H1 (cell line): ENCODE measurements around the gene TIGD2. TPM values are rescaled to one million over a fixed set of nuclear protein-coding genes. Genes with fewer than 3 reads are reported as not detected.

Source experiments
- CTCF ChIA-PET: fragments of 300-600 bp; sonication (Branson Sonifier 250); formaldehyde crosslinking; loops from one replicate; lab custom pipeline; 2021; ENCODE audit not compliant: partially characterized antibody; lab: Charles Lee
- POLR2A ChIA-PET: fragments of 300-600 bp; sonication (Branson Sonifier 250); formaldehyde crosslinking; loops from one replicate; lab custom pipeline; 2021; ENCODE audit warnings: inconsistent platforms; ENCODE audit not compliant: partially characterized antibody; lab: Charles Lee
- DNase-seq, 2 experiments: peaks; one replicate each; pipeline versions ENCODE4 v3.0.0 to v3.0.0-alpha.2; 2010 to 2022; ENCODE audit warnings: low spot score in 2 of 2, low read depth in 1 of 2, mixed read lengths in 1 of 2
- FAIRE-seq: peaks from 2 replicates; lab custom pipeline; 2011; peaks lifted over from hg19 to GRCh38; lab: Jason Lieb, UNC
- H2AFZ ChIP-seq: 2 replicates; pipeline ENCODE4 v1.8.1; 2012; ENCODE audit warnings: low read length, inconsistent platforms
- H2AK5ac ChIP-seq: 2 replicates; pipeline ENCODE4 v1.6.1; 2013; ENCODE audit warnings: low read depth, low read length
- H2BK120ac ChIP-seq: replicated peaks from 2 replicates; pipeline ENCODE3; 2013; ENCODE audit warnings: low read depth, low read length, inconsistent platforms
- H2BK12ac ChIP-seq: 2 replicates; pipeline ENCODE4 v1.6.1; 2013; ENCODE audit warnings: low read depth, low read length
- H2BK15ac ChIP-seq: 2 replicates; pipeline ENCODE4 v1.6.1; 2013; ENCODE audit warnings: low read length
- H2BK20ac ChIP-seq: 2 replicates; pipeline ENCODE4 v1.6.1; 2013; ENCODE audit warnings: low read length
- H2BK5ac ChIP-seq: 2 replicates; pipeline ENCODE4 v1.6.1; 2013; ENCODE audit warnings: low read depth, low read length
- H3K14ac ChIP-seq: 2 replicates; pipeline ENCODE4 v1.6.1; 2013; ENCODE audit warnings: inconsistent platforms; ENCODE audit not compliant: insufficient read length
- H3K18ac ChIP-seq: 2 replicates; pipeline ENCODE4 v1.6.1; 2013; ENCODE audit warnings: low read length; ENCODE audit errors: extremely low read depth
- H3K23ac ChIP-seq: 2 replicates; pipeline ENCODE4 v1.6.1; 2013; ENCODE audit warnings: inconsistent platforms; ENCODE audit not compliant: insufficient read length
- H3K23me2 ChIP-seq: 2 replicates; pipeline ENCODE4 v1.6.1; 2013; ENCODE audit warnings: low read depth, low read length
- H3K27ac ChIP-seq: 2 replicates; pipeline ENCODE4 v1.6.1; 2011; ENCODE audit warnings: low read depth, low read length, inconsistent platforms
- H3K27me3 ChIP-seq, 4 experiments: replicated peaks in 1 of 4; 1 replicate in 1 of 4; 2 replicates in 3 of 4; pipeline versions ENCODE4 v1.6.1 to v1.8.1; 2011 to 2013; ENCODE audit warnings: low read length in 3 of 4, mild to moderate bottlenecking in 3 of 4, inconsistent platforms in 2 of 4, mixed read lengths in 2 of 4, moderate library complexity in 1 of 4; ENCODE audit not compliant: control insufficient read depth in 3 of 4, insufficient read depth in 3 of 4; ENCODE audit errors: extremely low read depth in 1 of 4
- H3K36me3 ChIP-seq, 4 experiments: 2 replicates each; pipeline versions ENCODE4 v1.6.1 to v1.8.1; 2011 to 2013; ENCODE audit warnings: mild to moderate bottlenecking in 4 of 4, low read length in 3 of 4, moderate library complexity in 2 of 4, control low read depth in 1 of 4, inconsistent platforms in 1 of 4; ENCODE audit not compliant: insufficient read depth in 4 of 4, control insufficient read depth in 2 of 4
- H3K4ac ChIP-seq: replicated peaks from 2 replicates; pipeline ENCODE3; 2013; ENCODE audit warnings: low read length, low read depth, mixed read lengths, inconsistent platforms; ENCODE audit not compliant: insufficient read length
- H3K4me1 ChIP-seq, 4 experiments: replicated peaks in 1 of 4; 1 replicate in 1 of 4; 2 replicates in 3 of 4; pipeline versions ENCODE4 v1.6.1 to v1.8.1; 2011 to 2013; ENCODE audit warnings: low read length in 3 of 4, inconsistent platforms in 2 of 4, mixed read lengths in 1 of 4; ENCODE audit not compliant: insufficient read depth in 4 of 4, control insufficient read depth in 3 of 4
- H3K4me2 ChIP-seq, 2 experiments: 2 replicates each; pipeline versions ENCODE4 v1.6.1 to v1.8.1; 2011 to 2013; ENCODE audit warnings: low read depth in 2 of 2, low read length in 2 of 2, control low read depth in 1 of 2, inconsistent platforms in 1 of 2, mild to moderate bottlenecking in 1 of 2; ENCODE audit not compliant: insufficient read depth in 1 of 2
- H3K4me3 ChIP-seq, 4 experiments: fragments of 200-600, 300-600 bp in 1 of 4; sonication (generic), shearing (Covaris generic), sonication (Bioruptor Twin) in 1 of 4; 2 replicates each; pipeline versions ENCODE4 v1.5.1 to v1.8.1; 2011 to 2016; ENCODE audit warnings: low read length in 4 of 4, low read depth in 3 of 4, control low read depth in 2 of 4, inconsistent platforms in 2 of 4, mild to moderate bottlenecking in 2 of 4, mixed read lengths in 1 of 4, moderate library complexity in 1 of 4; ENCODE audit not compliant: insufficient read depth in 2 of 4; ENCODE audit errors: extremely low read depth in 1 of 4
- H3K56ac ChIP-seq: replicated peaks from 2 replicates; pipeline ENCODE3; 2013; ENCODE audit warnings: low read depth, mild to moderate bottlenecking, mixed read lengths, low read length, inconsistent platforms; ENCODE audit not compliant: insufficient read length
- H3K79me1 ChIP-seq: 2 replicates; pipeline ENCODE4 v1.6.1; 2013; ENCODE audit warnings: low read depth, low read length, control low read depth
- H3K79me2 ChIP-seq, 2 experiments: 2 replicates each; pipeline versions ENCODE4 v1.6.1 to v1.8.1; 2012 to 2013; ENCODE audit warnings: low read length in 2 of 2, mild to moderate bottlenecking in 2 of 2, inconsistent platforms in 1 of 2; ENCODE audit not compliant: insufficient read depth in 2 of 2, control insufficient read depth in 1 of 2
- H3K9ac ChIP-seq, 4 experiments: replicated peaks in 1 of 4; 1 replicate in 1 of 4; 2 replicates in 3 of 4; pipeline versions ENCODE4 v1.6.1 to v1.8.1; 2011 to 2013; ENCODE audit warnings: low read depth in 3 of 4, low read length in 3 of 4, control low read depth in 2 of 4, mild to moderate bottlenecking in 2 of 4, moderate library complexity in 2 of 4, inconsistent platforms in 1 of 4; ENCODE audit errors: extremely low read depth in 1 of 4
- H3K9me3 ChIP-seq, 2 experiments: 2 replicates each; pipeline versions ENCODE4 v1.6.1 to v1.8.1; 2012 to 2013; ENCODE audit warnings: mild to moderate bottlenecking in 2 of 2, moderate library complexity in 2 of 2, control low read depth in 1 of 2, inconsistent platforms in 1 of 2, low read depth in 1 of 2, low read length in 1 of 2, mixed read lengths in 1 of 2; ENCODE audit not compliant: insufficient read depth in 2 of 2
- H4K20me1 ChIP-seq, 2 experiments: replicated peaks in 1 of 2; 2 replicates each; pipeline versions ENCODE3 to v1.8.1; 2011 to 2013; ENCODE audit warnings: inconsistent platforms in 2 of 2, low read length in 2 of 2, mild to moderate bottlenecking in 1 of 2; ENCODE audit not compliant: insufficient read depth in 2 of 2, control insufficient read depth in 1 of 2
- H4K5ac ChIP-seq: 2 replicates; pipeline ENCODE4 v1.6.1; 2013; ENCODE audit warnings: low read length, low read depth, mixed read lengths, inconsistent platforms; ENCODE audit not compliant: insufficient read length
- H4K8ac ChIP-seq: 2 replicates; pipeline ENCODE4 v1.8.0; 2013; ENCODE audit warnings: mild to moderate bottlenecking, moderate library complexity, low read length, inconsistent platforms; ENCODE audit not compliant: insufficient read depth; ENCODE audit errors: extremely low read depth
- H4K91ac ChIP-seq: replicated peaks from 2 replicates; pipeline ENCODE3; 2013; ENCODE audit warnings: low read length, mixed read lengths, inconsistent platforms; ENCODE audit not compliant: insufficient read length
- ASH2L ChIP-seq: fragments of 200-600, 300-600 bp; sonication (generic); IDR thresholded peaks from one replicate; pipeline ENCODE4 v1.7.1; 2017; ENCODE audit warnings: low read length
- CBX5 ChIP-seq: fragments of 300-800, 300-1000 bp; sonication (generic); IDR thresholded peaks from 2 replicates; pipeline ENCODE4 v1.7.1; 2016; ENCODE audit warnings: antibody characterized with exemption, low read length, low read depth
- CHD1 ChIP-seq: IDR thresholded peaks from 2 replicates; pipeline ENCODE4 v1.6.1; 2012; ENCODE audit warnings: low read depth, low read length, improper control_type of control experiment
- MAFK ChIP-seq: IDR thresholded peaks from 2 replicates; pipeline ENCODE4 v1.6.1; 2012; ENCODE audit warnings: low read depth, mild to moderate bottlenecking, improper control_type of control experiment, low read length
- NRF1 ChIP-seq: IDR thresholded peaks from 2 replicates; pipeline ENCODE4 v1.6.1; 2011; ENCODE audit warnings: mild to moderate bottlenecking, low read depth, low read length, improper control_type of control experiment
- RXRA ChIP-seq: IDR thresholded peaks from 2 replicates; pipeline ENCODE4 v1.6.1; 2011; ENCODE audit warnings: low read depth, mild to moderate bottlenecking, low read length, moderate library complexity; ENCODE audit not compliant: insufficient read depth
- SP1 ChIP-seq: IDR thresholded peaks from 2 replicates; pipeline ENCODE4 v1.6.1; 2011; ENCODE audit warnings: low read depth, low read length
- TCF12 ChIP-seq: IDR thresholded peaks from 2 replicates; pipeline ENCODE4 v1.6.1; 2011; ENCODE audit warnings: low read depth, mild to moderate bottlenecking, low read length
- TEAD4 ChIP-seq: IDR thresholded peaks from 2 replicates; pipeline ENCODE4 v1.6.1; 2012; ENCODE audit warnings: low read depth, low read length, inconsistent platforms, mixed read lengths
- WGBS, 2 experiments: shearing (Covaris generic) in 1 of 2; methylation state at CpG; one replicate each; pipeline versions ENCODE4 v1.1.6 to v1.1.7; 2013 to 2015; ENCODE audit warnings: low lambda C conversion rate in 2 of 2, mixed read lengths in 2 of 2, inconsistent platforms in 1 of 2, low coverage in 1 of 2, missing lambda C conversion rate in 1 of 2; ENCODE audit not compliant: insufficient replicate concordance in 2 of 2, insufficient coverage in 1 of 2, insufficient read length in 1 of 2; ENCODE audit errors: extremely low coverage in 1 of 2, missing lambda C conversion rate in 1 of 2; 5-methylcytosine and 5-hydroxymethylcytosine counted together
- polyA plus RNA-seq, 7 experiments: library from polyadenylated mRNA; depleted of rRNA in 3 of 7; stranded (reverse) in 5 of 7; unstranded in 2 of 7; fragments of >200 nt in 5 of 7; fragments of 200-250 nt in 2 of 7; gene quantifications; 1 replicate in 5 of 7; 2 replicates in 1 of 7; 4 replicates in 1 of 7; pipeline versions ENCODE4 v1.2.1 to v1.2.3, GENCODE V29; 2011 to 2013; ENCODE audit warnings: missing spikeins in 2 of 7, mixed read lengths in 2 of 7
- total RNA-seq: library from RNA; stranded (reverse); fragmentation: NEBNext Ultra II Directional; extraction: Animal tissue kit (Norgen Biotek cat#: 25700); gene quantifications from 2 replicates; pipeline ENCODE4 v1.2.1, GENCODE V29; 2021
- TF ChIP-seq, protein P1 (sequence below): IDR thresholded peaks from 2 replicates; pipeline ENCODE4 v1.6.1; 2012; ENCODE audit warnings: inconsistent platforms

TIGD2 gene
- total and polyA plus RNA-seq, 2 of the 8 experiments (the other 6 are each of a cell fraction or from before 2014, with no cell fraction given): 2.4 to 5.7 TPM

DNA sequence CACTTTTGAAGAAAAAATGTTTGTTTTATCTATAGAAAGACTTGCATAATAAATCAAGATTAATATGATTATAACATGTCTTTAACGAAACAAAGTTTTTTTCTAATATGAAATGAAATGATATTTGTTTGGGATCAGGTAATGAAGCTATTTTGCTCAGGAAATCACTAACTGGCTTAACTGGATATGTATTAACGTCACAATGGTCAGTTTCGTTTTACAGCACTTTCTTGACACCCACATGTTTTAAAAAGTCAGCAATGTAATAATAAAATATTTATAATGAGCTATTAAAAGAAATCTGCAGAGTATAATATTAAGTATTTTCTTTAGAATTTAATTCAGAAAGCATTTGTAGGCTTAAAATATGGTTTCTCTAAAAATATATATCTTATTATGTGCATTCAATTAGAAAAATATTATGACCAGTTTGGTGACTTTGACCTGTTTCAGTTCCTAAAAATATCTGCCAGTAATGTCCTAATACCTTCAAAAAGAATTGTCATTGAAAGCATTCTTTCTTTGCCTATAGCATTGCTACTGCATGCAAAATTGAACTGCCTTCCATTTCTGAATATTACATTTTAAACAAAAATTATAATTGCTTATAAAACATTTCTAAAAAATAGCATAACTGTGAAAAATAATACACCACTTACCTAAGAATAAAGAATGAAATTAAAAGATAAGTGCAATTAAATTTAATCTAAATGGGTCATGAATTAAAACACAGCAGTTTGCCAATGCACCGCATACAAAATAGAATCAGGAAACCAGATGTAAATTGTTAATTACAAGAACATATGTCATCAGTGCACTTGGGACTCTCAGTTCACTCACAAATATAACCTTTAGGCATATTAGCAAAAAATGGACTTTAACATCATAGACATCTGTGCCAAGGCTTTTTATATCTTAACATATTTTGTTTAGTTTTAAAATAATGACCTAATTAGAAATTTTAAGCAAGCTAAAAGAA is 31.6 kb downstream of the TIGD2 start:
- no peaks in the 10 kb centered on the region for H3K79me2 ChIP-seq
- H3K4me2 ChIP-seq: no peak overlapping the region
- no peak overlapping the region for H2BK20ac ChIP-seq
- H4K91ac ChIP-seq: no peak overlapping the region
- no peaks in the 10 kb centered on the region for H3K4me1 ChIP-seq
- no peaks in the 10 kb centered on the region for H3K79me1 ChIP-seq
- ChIA-PET CTCF (interaction anchor here (1.3 to 1.5 kb wide), 2 partner anchors 17 to 53 kb away, joined by 3 to 4 read pairs; no protein-coding TSS in a partner anchor), POLR2A (no interaction called here)
- H2BK120ac ChIP-seq: no peak overlapping the region
- H4K20me1 ChIP-seq: no peaks in the 10 kb centered on the region
- H3K4me3 ChIP-seq: no peak overlapping the region
- no peak overlapping the region for H3K18ac ChIP-seq
- no peak overlapping the region for H2AK5ac ChIP-seq
- H3K9me3 ChIP-seq: 0 out of 4 replicates have a peak, but pooled peaks cover 2% of the 10 kb centered on the region in 2 experiments
- no peak overlapping the region for H3K27ac ChIP-seq
- H4K5ac ChIP-seq: no peak overlapping the region
- no peak overlapping the region for H3K56ac ChIP-seq
- no peak overlapping the region for H2BK5ac ChIP-seq
- WGBS, 2 experiments: 80% methylated on average over 4 of the region's 4 CpGs; no CpG with 5 or more reads in 1 of the 2 experiments
- no peak overlapping the region for H4K8ac ChIP-seq
- FAIRE-seq: no peak
- TF ChIP-seq NRF1 (no peak), CHD1 (no peak), ASH2L (no peak), RXRA (no peak), MAFK (no peak), SP1 (no peak), CBX5 (no peak), TEAD4 (no peak), TCF12 (no peak)
- TF ChIP-seq, protein P1, sequence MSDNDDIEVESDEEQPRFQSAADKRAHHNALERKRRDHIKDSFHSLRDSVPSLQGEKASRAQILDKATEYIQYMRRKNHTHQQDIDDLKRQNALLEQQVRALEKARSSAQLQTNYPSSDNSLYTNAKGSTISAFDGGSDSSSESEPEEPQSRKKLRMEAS: no peak
- no peak overlapping the region for H3K4ac ChIP-seq
- H3K23me2 ChIP-seq: no peaks in the 10 kb centered on the region
- H2BK12ac ChIP-seq: no peak overlapping the region
- H3K36me3 ChIP-seq: no peaks in the 10 kb centered on the region
- H3K9ac ChIP-seq: no peak overlapping the region
- no peaks in the 10 kb centered on the region; a peak in 1 of 7 replicates for H3K27me3 ChIP-seq
- H2BK15ac ChIP-seq: no peak overlapping the region
- H3K23ac ChIP-seq: no peak overlapping the region
- no peak overlapping the region for H2AFZ ChIP-seq
- H3K14ac ChIP-seq: no peak overlapping the region
- no peak for DNase-seq
